OCI-LY7 (cell line): ENCODE results near the gene ZNF382. TPM values are rescaled to one million over a fixed set of nuclear protein-coding genes. Genes with fewer than 3 reads are reported as not detected.

Source experiments
- Bru-seq: library from RNA; stranded (reverse); fragments of 400-500 nt; gene quantifications from one replicate; lab custom pipeline; 2021; lab: Mats Ljungman, UMichigan
- BruChase-seq, 2 experiments: library from RNA; stranded (reverse); fragments of 400-500 nt; gene quantifications; one replicate each; lab custom pipeline; 2021; lab: Mats Ljungman, UMichigan
- BruUV-seq: library from RNA; stranded (reverse); fragments of 400-500 nt; replicated peaks from 2 replicates; lab custom pipeline; 2021; lab: Mats Ljungman, UMichigan
- CTCF ChIA-PET: fragments of 300-600 bp; sonication (Branson Sonifier 250); formaldehyde crosslinking; loops from one replicate; lab custom pipeline; 2022; ENCODE audit warnings: antibody characterized with exemption; ENCODE audit not compliant: unreplicated experiment; lab: Charles Lee
- POLR2A ChIA-PET: fragments of 300-600 bp; sonication (Branson Sonifier 250); formaldehyde crosslinking; loops from one replicate; lab custom pipeline; 2022; ENCODE audit warnings: antibody characterized with exemption; lab: Charles Lee
- DNase-seq: peaks from one replicate; pipeline ENCODE4 v3.0.0-alpha.2; 2015; ENCODE audit warnings: low spot score
- H2AFZ ChIP-seq: fragments of 200-600 bp; sonication (generic), shearing (Covaris generic); 2 replicates; pipeline ENCODE4 v1.6.1; 2014; ENCODE audit warnings: mild to moderate bottlenecking, antibody characterized with exemption, low read length, moderate library complexity
- H3K27ac ChIP-seq: fragments of 200-600 bp; sonication (generic); 2 replicates; pipeline ENCODE4 v1.5.1; 2014; ENCODE audit warnings: mixed run types, low read depth, mild to moderate bottlenecking, moderate library complexity, low read length, inconsistent platforms; ENCODE audit not compliant: poor library complexity, severe bottlenecking
- H3K36me3 ChIP-seq: fragments of 200-600 bp; sonication (generic); 2 replicates; pipeline ENCODE4 v1.6.1; 2014; ENCODE audit warnings: mild to moderate bottlenecking, antibody characterized with exemption, low read length, moderate library complexity, mixed read lengths; ENCODE audit not compliant: insufficient read depth
- H3K4me1 ChIP-seq: fragments of 200-600 bp; sonication (generic); 2 replicates; pipeline ENCODE4 v1.5.1; 2014; ENCODE audit warnings: mild to moderate bottlenecking, low read length; ENCODE audit not compliant: insufficient read depth, poor library complexity, severe bottlenecking
- H3K4me2 ChIP-seq: fragments of 200-600 bp; sonication (generic); 2 replicates; pipeline ENCODE4 v1.6.1; 2014; ENCODE audit warnings: mild to moderate bottlenecking, low read length
- H3K4me3 ChIP-seq: fragments of 200-600 bp; sonication (generic); 2 replicates; pipeline ENCODE4 v1.5.1; 2014; ENCODE audit warnings: mild to moderate bottlenecking, low read depth, low read length; ENCODE audit not compliant: poor library complexity, severe bottlenecking
- H3K79me2 ChIP-seq: fragments of 200-600 bp; sonication (generic); 2 replicates; pipeline ENCODE4 v1.6.1; 2016; ENCODE audit warnings: low read depth, mild to moderate bottlenecking, low read length, moderate library complexity, mixed read lengths; ENCODE audit not compliant: insufficient read depth
- H3K9me2 ChIP-seq: fragments of 200-600 bp; sonication (generic); 2 replicates; pipeline ENCODE4 v1.6.1; 2016; ENCODE audit warnings: mild to moderate bottlenecking, low read length, mixed read lengths; ENCODE audit not compliant: insufficient read depth
- H3K9me3 ChIP-seq: fragments of 200-600 bp; sonication (generic); 2 replicates; pipeline ENCODE4 v1.6.1; 2014; ENCODE audit warnings: mild to moderate bottlenecking, mixed run types, low read length, mixed read lengths
- H4K20me1 ChIP-seq: fragments of 200-600 bp; sonication (generic); 2 replicates; pipeline ENCODE4 v1.6.1; 2014; ENCODE audit warnings: mild to moderate bottlenecking, antibody characterized with exemption, low read length, moderate library complexity, mixed read lengths; ENCODE audit not compliant: insufficient read depth
- CTCF ChIP-seq: fragments of 200-600 bp; sonication (generic); conservative IDR thresholded peaks from 2 replicates; pipeline ENCODE4 v1.5.1; 2014; ENCODE audit warnings: mild to moderate bottlenecking, antibody characterized with exemption, low read length, moderate library complexity, mixed read lengths
- EZH2phosphoT487 ChIP-seq: fragments of 200-600 bp; sonication (generic); IDR thresholded peaks from 2 replicates; pipeline ENCODE4 v1.6.1; 2018; ENCODE audit warnings: low read depth, borderline replicate concordance, mild to moderate bottlenecking, mixed run types, antibody characterized with exemption, low read length, moderate library complexity, mixed read lengths
- intact Hi-C: fragments of 100-400 bp; cut with micrococcal nuclease; formaldehyde crosslinking; loops from one replicate; pipeline ENCODE4 v1.10.0; 2022; ENCODE audit not compliant: unreplicated experiment
- long read RNA-seq: library from polyadenylated mRNA; stranded (forward); transcript quantifications from one replicate; pipeline ENCODE4 v2.0.0, GENCODE V29; 2022
- total RNA-seq, 2 experiments: library from RNA; depleted of rRNA in 1 of 2; stranded (reverse); fragments of >200 nt in 1 of 2; shearing (Covaris generic) in 1 of 2; gene quantifications; 2 replicates each; pipeline ENCODE4 v1.2.3, GENCODE V29; 2014 to 2022

The ZNF382 gene
- 1.1 and 2.1 TPM in 2 replicates for total RNA-seq (2014; rRNA removed; shearing (Covaris generic))
- 2.1 and 3.2 TPM in 2 replicates for total RNA-seq (2022)
- Bru-seq, nascent RNA: percentile 31 among the genes with signal in this experiment
- percentile 35 among the genes with signal in this experiment for BruChase-seq, experiment 1, labeled RNA remaining after a 6-hour chase
- BruChase-seq, experiment 2, labeled RNA remaining after a 2-hour chase: percentile 38 among the genes with signal in this experiment
- long read RNA-seq, partial matches to known transcripts: 2 of 4 reads
- long read RNA-seq, other reads (novel, unspliced or antisense): 2 of 4 reads

DNA sequence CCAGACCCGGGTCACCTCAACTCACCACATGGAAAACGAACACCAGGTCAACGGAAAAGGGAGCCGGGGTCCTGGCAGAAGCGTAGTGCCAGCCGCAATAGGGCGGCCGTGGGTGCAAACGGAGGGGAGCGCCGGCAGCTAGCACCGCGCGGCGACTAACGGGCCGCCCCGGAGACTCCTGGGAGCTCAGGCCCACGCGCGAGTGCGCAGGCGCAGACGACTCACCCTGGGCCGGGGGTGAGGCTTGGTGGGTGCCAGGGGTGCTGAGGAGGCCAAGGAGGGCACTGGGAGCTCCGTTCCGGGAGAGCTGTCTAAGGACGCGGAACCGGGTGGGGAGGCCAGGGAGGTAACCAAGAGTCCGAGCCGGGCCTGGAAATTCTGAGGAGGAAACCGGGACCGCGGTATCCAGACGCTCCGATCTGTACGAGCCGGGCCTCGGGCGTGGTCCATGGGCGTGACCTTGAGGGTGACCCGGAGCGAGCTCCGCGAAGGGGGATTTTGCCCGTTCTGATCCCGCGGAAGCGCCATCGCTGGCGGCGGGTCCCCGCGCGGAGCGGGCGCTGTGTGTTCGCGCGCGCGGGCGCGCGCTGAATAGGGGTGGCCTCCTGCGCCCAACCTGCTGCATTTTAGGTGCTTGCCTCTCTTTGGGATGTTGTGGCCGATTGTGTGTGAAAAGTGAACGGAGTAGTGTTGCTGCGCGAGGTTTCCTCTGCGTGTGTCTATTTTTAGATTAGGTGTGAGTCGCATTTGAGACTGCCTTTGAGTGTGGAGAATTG lies at the start of gene ZNF382:
TSS of gene ZNF382 (plus strand) at position 213 of the 776 bp plus-strand sequence. CDS start 4,602 bp downstream, outside the sequence.
- Histone ChIP-seq H3K79me2 (no peaks in the 10 kb centered on the region), H3K9me3 (no peaks in the 10 kb centered on the region), H3K27ac (no peak within 1 kb of the TSS), H2AFZ (no peak within 1 kb of the TSS), H3K4me3 (no peak within 1 kb of the TSS), H3K9me2 (0 out of 2 replicates have a peak, but pooled peaks cover 4% of the 10 kb centered on the region), H3K36me3 (no peaks in the 10 kb centered on the region), H4K20me1 (no peaks in the 10 kb centered on the region), H3K4me2 (peak within 1 kb of the TSS; percentile 41; the same call in 1 of the 2 replicates), H3K4me1 (no peaks in the 10 kb centered on the region)
- intact Hi-C loops: no loop called here
- ChIA-PET POLR2A (no interaction called here), CTCF (no interaction called here)
- DNase-seq: no peak
- TF ChIP-seq EZH2phosphoT487 (no peak), CTCF (no peak)
- BruUV-seq: no TSS peak

GRCh38 chr19:36564391-36564790 lies 40.7 kb upstream of the ZNF382 start:
- no TSS peak for BruUV-seq
- peaks cover 69% of the 10 kb centered on the region for H3K36me3 ChIP-seq
- intact Hi-C loops: no loop called here
- 0 out of 2 replicates have a peak, but pooled peaks cover 4% of the 10 kb centered on the region for H3K79me2 ChIP-seq
- no peak overlapping the region for H3K4me2 ChIP-seq
- no peak overlapping the region for H2AFZ ChIP-seq
- peaks cover 25% of the 10 kb centered on the region; the same call in 1 of the 2 replicates for H3K9me3 ChIP-seq
- H3K4me1 ChIP-seq: no peaks in the 10 kb centered on the region
- H4K20me1 ChIP-seq: no peaks in the 10 kb centered on the region
- no peak overlapping the region for H3K27ac ChIP-seq
- DNase-seq: no peak
- TF ChIP-seq EZH2phosphoT487 (no peak), CTCF (no peak)
- ChIA-PET CTCF (no interaction called here), POLR2A (no interaction called here)
- H3K4me3 ChIP-seq: no peak overlapping the region
- no peaks in the 10 kb centered on the region for H3K9me2 ChIP-seq
